Measurements from ENCODE around the gene PTDSS2.
A peak's percentile ranks its signal among the peaks of the same experiment; 100 is the strongest.
"Not testable (repeated sequence)": the region's sequence is repeated elsewhere in the genome, so short reads cannot be mapped to it uniquely, and the experiment has no call there.

PTDSS2 gene

DNA sequence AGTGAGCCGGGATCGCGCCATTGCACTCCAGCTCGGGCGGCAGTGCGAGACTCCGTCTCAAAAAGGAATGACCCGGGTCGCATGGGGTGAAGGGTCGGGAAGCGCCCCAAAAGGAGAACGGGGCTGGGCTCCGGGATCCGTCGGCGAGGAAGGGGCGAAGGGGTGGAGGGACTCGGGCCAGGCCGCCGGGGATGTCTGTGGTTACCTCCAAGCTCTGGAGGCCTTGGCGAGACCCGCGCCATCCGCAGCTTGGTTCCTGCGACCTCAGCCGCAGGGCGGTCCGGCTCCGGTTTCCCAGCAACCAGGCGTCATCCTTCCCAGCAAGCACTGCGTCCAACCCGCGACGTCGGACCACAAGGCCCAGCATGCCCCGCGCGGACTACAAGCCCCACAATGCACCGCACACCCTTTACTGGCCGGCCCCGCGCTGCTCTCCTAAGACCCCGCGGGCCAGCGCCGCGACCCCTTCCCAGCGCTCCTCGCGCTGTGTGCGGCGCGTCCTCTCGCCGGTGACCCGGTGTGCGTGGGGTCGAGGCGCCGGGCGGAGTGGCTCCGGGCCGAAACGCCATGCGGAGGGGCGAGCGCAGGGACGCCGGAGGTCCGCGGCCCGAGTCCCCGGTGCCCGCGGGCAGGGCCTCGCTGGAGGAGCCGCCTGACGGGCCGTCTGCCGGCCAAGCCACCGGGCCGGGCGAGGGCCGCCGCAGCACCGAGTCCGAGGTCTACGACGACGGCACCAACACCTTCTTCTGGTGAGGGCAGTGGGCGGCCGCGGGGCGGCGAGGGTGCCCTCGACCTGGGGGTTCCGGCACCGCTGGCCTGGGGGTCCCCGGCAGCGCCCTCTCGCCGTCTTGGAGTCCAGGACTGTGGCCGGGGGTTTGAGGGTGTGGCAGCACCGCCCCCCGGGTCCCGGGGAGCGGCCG lies at the start of gene PTDSS2:
Gene PTDSS2, plus strand, starts transcription at position 391 of the 920 bp plus-strand sequence. Its CDS starts 177 bp downstream, at position 568.
- peak; percentile 0 for TF ChIP-seq CTCF (IDR thresholded peaks at IDR 0.05; ENCODE audit: control extremely low read depth, extremely low read depth, low read depth, missing control alignments)
- ChIA-PET POLR2A (interaction anchor here (0.6 to 0.9 kb wide), 2 partner anchors 43 to 109 kb away, joined by 3 to 4 read pairs; no protein-coding TSS in a partner anchor), CTCF (interaction anchor here (0.7 to 3.1 kb wide), 8 partner anchors 10 to 280 kb away, joined by 3 to 18 read pairs (median 6); partner anchors contain the start of gene RNH1)
- peak; percentile 95 for DNase-seq (ENCODE audit: extremely low spot score)

GRCh38 chr11:401196-401595 lies 48.9 kb upstream of the PTDSS2 start:
- CTCF ChIA-PET; DNase-seq (ENCODE audit: extremely low spot score); POLR2A ChIA-PET: not testable (repeated sequence)

DNA sequence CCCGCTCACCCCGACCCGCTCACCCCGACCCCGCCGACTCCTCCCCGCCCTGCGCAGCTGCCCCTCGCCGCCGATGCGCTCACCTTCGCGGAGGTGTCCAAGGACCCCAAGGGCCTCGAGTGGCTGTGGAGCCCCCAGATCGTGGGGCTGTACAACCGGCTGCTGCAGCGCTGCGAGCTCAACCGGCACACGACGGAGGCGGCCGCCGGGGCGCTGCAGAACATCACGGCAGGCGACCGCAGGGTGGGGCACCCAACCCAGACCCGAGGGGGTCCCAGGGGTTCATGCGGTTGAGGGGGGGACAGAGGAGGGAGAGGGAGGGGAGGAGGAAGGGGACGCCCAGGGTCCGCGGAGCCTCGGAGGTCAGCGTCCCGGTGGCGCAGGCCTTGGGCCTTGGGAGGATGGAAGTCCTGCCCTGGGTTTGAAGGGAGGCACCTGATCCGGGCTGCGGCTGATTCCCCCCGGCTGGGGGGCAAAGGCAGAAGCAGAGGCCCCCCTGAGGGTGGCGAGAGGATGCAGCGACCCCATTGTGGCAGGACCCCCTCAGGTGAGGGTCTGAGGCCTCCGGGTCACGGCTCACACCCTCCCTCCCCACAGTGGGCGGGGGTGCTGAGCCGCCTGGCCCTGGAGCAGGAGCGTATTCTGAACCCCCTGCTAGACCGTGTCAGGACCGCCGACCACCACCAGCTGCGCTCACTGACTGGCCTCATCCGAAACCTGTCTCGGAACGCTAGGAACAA lies 46.9 kb upstream of the PTDSS2 start:
- no peak for TF ChIP-seq CTCF (IDR thresholded peaks at IDR 0.05; ENCODE audit: control extremely low read depth, extremely low read depth, low read depth, missing control alignments)
- CTCF ChIA-PET = no interaction called here
- POLR2A ChIA-PET = no interaction called here
- no peak for DNase-seq (ENCODE audit: extremely low spot score)

DNA sequence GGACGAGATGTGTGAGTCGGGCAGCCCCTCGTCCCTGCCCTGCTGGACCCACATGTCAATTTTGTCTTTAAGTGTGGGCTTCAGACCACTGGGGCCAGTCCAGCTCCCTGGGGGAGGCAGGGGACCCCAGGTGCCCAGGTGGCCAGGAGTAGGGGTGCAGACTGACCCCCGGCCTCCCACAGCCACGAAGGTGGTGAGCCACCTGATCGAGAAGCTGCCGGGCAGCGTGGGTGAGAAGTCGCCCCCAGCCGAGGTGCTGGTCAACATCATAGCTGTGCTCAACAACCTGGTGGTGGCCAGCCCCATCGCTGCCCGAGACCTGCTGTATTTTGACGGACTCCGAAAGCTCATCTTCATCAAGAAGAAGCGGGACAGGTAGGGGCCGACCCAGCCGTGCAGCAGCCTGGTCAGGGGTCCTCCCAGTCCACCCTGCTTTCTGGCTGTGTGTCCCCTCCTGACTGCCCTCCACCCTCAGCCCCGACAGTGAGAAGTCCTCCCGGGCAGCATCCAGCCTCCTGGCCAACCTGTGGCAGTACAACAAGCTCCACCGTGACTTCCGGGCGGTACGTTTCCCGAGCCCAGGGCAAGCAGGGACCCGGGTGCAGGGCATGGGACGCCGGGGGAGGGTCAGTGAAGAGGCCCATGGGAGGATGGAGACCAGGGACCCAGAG lies 46.2 kb upstream of the PTDSS2 start:
- ChIA-PET CTCF (interaction anchor here (3.8 kb wide), 1 partner anchor 7 kb away, joined by 22 read pairs; no protein-coding TSS in a partner anchor), POLR2A (no interaction called here)
- no peak for TF ChIP-seq CTCF (IDR thresholded peaks at IDR 0.05; ENCODE audit: control extremely low read depth, extremely low read depth, low read depth, missing control alignments)
- DNase-seq (ENCODE audit: extremely low spot score) = no peak

- CTCF ChIA-PET = interaction anchor here (3.8 kb wide), 1 partner anchor 8 kb away, joined by 22 read pairs; no protein-coding TSS in a partner anchor
- POLR2A ChIA-PET = no interaction called here
Observed at GRCh38 chr11:404551-405264, 45.4 kb upstream of the PTDSS2 start.

More at GRCh38 chr11:404551-405264, 45.4 kb upstream of the PTDSS2 start:
- no peak for DNase-seq (ENCODE audit: extremely low spot score)
- TF ChIP-seq CTCF (IDR thresholded peaks at IDR 0.05; ENCODE audit: control extremely low read depth, extremely low read depth, low read depth, missing control alignments) = no peak
